ENCODE results near the gene RAVER2. TPM values are rescaled to one million over a fixed set of nuclear protein-coding genes. Genes with fewer than 3 reads are reported as not detected.

RAVER2 gene
- total RNA-seq, 2 experiments from 2014 or later, result 0.08 TPM; not detected in 1

DNA sequence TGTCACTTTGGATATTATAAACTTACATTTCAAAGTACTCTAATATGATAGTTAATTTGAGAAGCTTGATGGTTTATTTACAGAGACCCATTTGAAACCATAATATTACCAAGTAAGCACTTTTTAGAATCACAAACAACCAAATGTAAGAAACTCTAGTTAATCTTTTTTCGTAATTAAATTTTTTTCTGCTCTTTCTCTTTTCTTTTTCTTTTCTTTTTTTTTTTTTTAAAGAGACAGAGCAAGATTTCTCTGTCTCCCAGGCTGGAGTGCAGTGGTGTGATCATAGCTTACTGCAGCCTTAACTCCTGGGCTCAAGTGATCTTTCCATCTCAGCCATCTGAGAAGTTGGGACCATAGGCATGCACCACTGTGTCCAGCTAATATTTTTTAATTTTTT, 5.2 kb downstream of the RAVER2 start:
- ChIA-PET POLR2A (interaction anchor here (0.5 to 0.7 kb wide), 3 partner anchors 412 to 1196 kb away, joined by 3 to 5 read pairs (median 4); no protein-coding TSS in a partner anchor), CTCF (ENCODE audit: unreplicated experiment) (no interaction called here)
- no peak for DNase-seq (ENCODE audit: low spot score)
- no peak overlapping the region for H2AFZ ChIP-seq (ENCODE audit: low read length)
- no peaks in the 10 kb centered on the region for H3K36me3 ChIP-seq (ENCODE audit: insufficient read depth, low read length)
- H4K20me1 ChIP-seq (ENCODE audit: insufficient read depth, low read length), result no peaks in the 10 kb centered on the region
- H3K4me3 ChIP-seq (ENCODE audit: low read depth, low read length, poor library complexity, severe bottlenecking), result no peak overlapping the region
- BruUV-seq (replicated peaks), result no TSS peak
- no peak overlapping the region for H3K4me2 ChIP-seq (ENCODE audit: low read length)
- no peak overlapping the region for H3K27ac ChIP-seq (ENCODE audit: low read depth, low read length, poor library complexity, severe bottlenecking)
- H3K79me2 ChIP-seq (ENCODE audit: insufficient read depth, low read depth, low read length), result no peaks in the 10 kb centered on the region
- no peaks in the 10 kb centered on the region for H3K9me2 ChIP-seq (ENCODE audit: insufficient read depth, low read length)
- intact Hi-C loops (cut with micrococcal nuclease; ENCODE audit: unreplicated experiment), result no loop called here
- no peak for TF ChIP-seq EZH2phosphoT487 (IDR thresholded peaks at IDR 0.05; ENCODE audit: borderline replicate concordance, low read depth, low read length)
- TF ChIP-seq, protein P1, sequence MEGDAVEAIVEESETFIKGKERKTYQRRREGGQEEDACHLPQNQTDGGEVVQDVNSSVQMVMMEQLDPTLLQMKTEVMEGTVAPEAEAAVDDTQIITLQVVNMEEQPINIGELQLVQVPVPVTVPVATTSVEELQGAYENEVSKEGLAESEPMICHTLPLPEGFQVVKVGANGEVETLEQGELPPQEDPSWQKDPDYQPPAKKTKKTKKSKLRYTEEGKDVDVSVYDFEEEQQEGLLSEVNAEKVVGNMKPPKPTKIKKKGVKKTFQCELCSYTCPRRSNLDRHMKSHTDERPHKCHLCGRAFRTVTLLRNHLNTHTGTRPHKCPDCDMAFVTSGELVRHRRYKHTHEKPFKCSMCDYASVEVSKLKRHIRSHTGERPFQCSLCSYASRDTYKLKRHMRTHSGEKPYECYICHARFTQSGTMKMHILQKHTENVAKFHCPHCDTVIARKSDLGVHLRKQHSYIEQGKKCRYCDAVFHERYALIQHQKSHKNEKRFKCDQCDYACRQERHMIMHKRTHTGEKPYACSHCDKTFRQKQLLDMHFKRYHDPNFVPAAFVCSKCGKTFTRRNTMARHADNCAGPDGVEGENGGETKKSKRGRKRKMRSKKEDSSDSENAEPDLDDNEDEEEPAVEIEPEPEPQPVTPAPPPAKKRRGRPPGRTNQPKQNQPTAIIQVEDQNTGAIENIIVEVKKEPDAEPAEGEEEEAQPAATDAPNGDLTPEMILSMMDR (conservative IDR thresholded peaks at IDR 0.05; ENCODE audit: low read length), result no peak
- H3K4me1 ChIP-seq (ENCODE audit: insufficient read depth, low read length, poor library complexity, severe bottlenecking), result no peaks in the 10 kb centered on the region
- H3K9me3 ChIP-seq (ENCODE audit: low read length), result no peaks in the 10 kb centered on the region

DNA sequence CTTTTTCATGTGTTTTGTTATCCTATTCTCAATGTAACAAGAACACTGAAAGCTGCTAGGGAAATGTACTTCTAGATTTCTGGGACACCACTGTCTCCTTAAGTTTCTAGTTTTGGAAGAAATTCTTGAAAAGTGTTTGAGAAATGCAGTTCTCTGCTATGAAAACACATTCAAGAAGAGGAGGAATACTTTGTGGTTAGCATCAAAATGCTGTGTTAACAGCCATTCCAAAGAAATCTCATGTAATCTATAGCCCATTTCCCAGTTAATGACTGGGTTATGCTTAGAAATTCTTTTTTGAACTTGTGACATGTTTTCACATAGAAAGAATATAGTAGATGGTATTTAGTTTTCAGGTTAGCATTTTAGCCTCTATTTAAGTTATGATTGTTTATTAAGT, 6.0 kb downstream of the RAVER2 start:
- Histone ChIP-seq H3K36me3 (ENCODE audit: insufficient read depth, low read length) (no peaks in the 10 kb centered on the region), H3K27ac (ENCODE audit: low read depth, low read length, poor library complexity, severe bottlenecking) (no peak overlapping the region), H2AFZ (ENCODE audit: low read length) (no peak overlapping the region), H4K20me1 (ENCODE audit: insufficient read depth, low read length) (no peaks in the 10 kb centered on the region), H3K9me3 (ENCODE audit: low read length) (no peaks in the 10 kb centered on the region), H3K4me2 (ENCODE audit: low read length) (no peak overlapping the region), H3K4me1 (ENCODE audit: insufficient read depth, low read length, poor library complexity, severe bottlenecking) (no peaks in the 10 kb centered on the region), H3K79me2 (ENCODE audit: insufficient read depth, low read depth, low read length) (no peaks in the 10 kb centered on the region), H3K9me2 (ENCODE audit: insufficient read depth, low read length) (no peaks in the 10 kb centered on the region), H3K4me3 (ENCODE audit: low read depth, low read length, poor library complexity, severe bottlenecking) (no peak overlapping the region)
- intact Hi-C loops (cut with micrococcal nuclease; ENCODE audit: unreplicated experiment), result no loop called here
- POLR2A ChIA-PET, result interaction anchor here (0.6 kb wide), 1 partner anchor 1197 kb away, joined by 5 read pairs; no protein-coding TSS in a partner anchor
- no peak for TF ChIP-seq EZH2phosphoT487 (IDR thresholded peaks at IDR 0.05; ENCODE audit: borderline replicate concordance, low read depth, low read length)
- TF ChIP-seq, protein P1 (conservative IDR thresholded peaks at IDR 0.05; ENCODE audit: low read length), result no peak
- DNase-seq (ENCODE audit: low spot score), result no peak
- CTCF ChIA-PET (ENCODE audit: unreplicated experiment), result no interaction called here
- no TSS peak for BruUV-seq (replicated peaks)

DNA sequence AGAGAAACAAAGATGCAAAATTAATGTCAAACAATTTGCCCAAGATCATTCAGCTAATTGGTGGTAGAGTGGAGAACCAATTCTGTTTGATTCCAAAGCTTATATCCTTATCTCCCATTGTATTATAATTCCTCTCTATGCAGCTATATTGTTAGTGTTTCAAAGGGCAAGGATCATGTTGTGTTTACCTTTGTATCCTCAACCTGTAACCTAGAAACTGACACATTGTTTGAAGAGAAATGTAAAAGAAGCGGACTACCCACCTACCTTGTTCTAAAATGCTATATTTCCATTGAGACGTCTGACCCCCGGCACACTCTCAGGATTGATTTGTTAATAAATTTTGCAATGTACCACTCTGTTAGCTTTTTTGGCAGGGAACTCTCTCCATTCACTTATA, 9.3 kb downstream of the RAVER2 start:
- H2AFZ ChIP-seq (ENCODE audit: low read length), result no peak overlapping the region
- BruUV-seq (replicated peaks), result no TSS peak
- no peaks in the 10 kb centered on the region for H3K9me3 ChIP-seq (ENCODE audit: low read length)
- H4K20me1 ChIP-seq (ENCODE audit: insufficient read depth, low read length), result no peaks in the 10 kb centered on the region
- no peaks in the 10 kb centered on the region for H3K36me3 ChIP-seq (ENCODE audit: insufficient read depth, low read length)
- H3K4me1 ChIP-seq (ENCODE audit: insufficient read depth, low read length, poor library complexity, severe bottlenecking), result no peaks in the 10 kb centered on the region
- no peaks in the 10 kb centered on the region for H3K9me2 ChIP-seq (ENCODE audit: insufficient read depth, low read length)
- no peak for TF ChIP-seq EZH2phosphoT487 (IDR thresholded peaks at IDR 0.05; ENCODE audit: borderline replicate concordance, low read depth, low read length)
- TF ChIP-seq, protein P1 (conservative IDR thresholded peaks at IDR 0.05; ENCODE audit: low read length), result no peak
- intact Hi-C loops (cut with micrococcal nuclease; ENCODE audit: unreplicated experiment), result no loop called here
- POLR2A ChIA-PET, result interaction anchor here (0.5 kb wide), 1 partner anchor 270 kb away, joined by 3 read pairs; no protein-coding TSS in a partner anchor
- no peaks in the 10 kb centered on the region for H3K79me2 ChIP-seq (ENCODE audit: insufficient read depth, low read depth, low read length)
- no peak for DNase-seq (ENCODE audit: low spot score)
- H3K4me3 ChIP-seq (ENCODE audit: low read depth, low read length, poor library complexity, severe bottlenecking), result no peak overlapping the region
- H3K27ac ChIP-seq (ENCODE audit: low read depth, low read length, poor library complexity, severe bottlenecking), result no peak overlapping the region
- H3K4me2 ChIP-seq (ENCODE audit: low read length), result no peak overlapping the region
- CTCF ChIA-PET (ENCODE audit: unreplicated experiment), result interaction anchor here (0.6 kb wide), 1 partner anchor 453 kb away, joined by 3 read pairs; no protein-coding TSS in a partner anchor
